HG03439 (cell line): Measurements from ENCODE around the gene PCP4L1.
"Not testable (repeated sequence)": the region's sequence is repeated elsewhere in the genome, so short reads cannot be mapped to it uniquely, and the experiment has no call there.

ENCODE experiments used
- ATAC-seq: cut with Tn5 transposase; IDR thresholded peaks from one replicate; pipeline ENCODE4 v1.9.1; 2021; ENCODE audit warnings: mild to moderate bottlenecking, moderate library complexity; ENCODE audit not compliant: unreplicated experiment

PCP4L1 gene

DNA sequence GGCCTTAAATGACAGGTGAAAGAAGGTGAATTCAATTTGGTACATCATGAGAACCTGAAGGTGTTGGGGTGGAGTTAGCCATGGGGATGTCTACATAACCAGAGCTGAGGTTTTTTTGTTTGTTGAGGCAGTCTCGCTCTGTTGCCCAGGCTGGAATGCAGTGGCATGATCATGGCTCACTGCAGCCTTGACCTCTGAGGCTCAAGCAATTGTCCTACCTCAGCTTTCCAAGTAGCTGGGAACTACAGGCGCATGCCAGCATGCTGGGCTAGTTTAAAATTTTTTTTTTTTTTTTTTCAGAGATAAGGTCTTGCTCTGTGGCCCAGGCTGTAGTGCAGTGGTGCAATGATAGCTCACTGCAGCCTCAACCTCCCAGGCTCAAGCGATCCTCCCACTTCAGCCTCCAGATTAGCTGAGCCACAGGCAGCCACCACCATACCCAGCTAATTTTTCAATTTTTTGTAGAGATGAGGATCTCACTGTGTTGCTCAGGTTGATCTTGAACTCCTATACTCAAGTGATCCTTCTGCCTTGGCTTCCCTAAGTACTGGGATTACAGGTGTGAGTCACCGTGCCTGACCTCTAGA, 53.1 kb downstream of the PCP4L1 start:
- ATAC-seq: no peak

DNA sequence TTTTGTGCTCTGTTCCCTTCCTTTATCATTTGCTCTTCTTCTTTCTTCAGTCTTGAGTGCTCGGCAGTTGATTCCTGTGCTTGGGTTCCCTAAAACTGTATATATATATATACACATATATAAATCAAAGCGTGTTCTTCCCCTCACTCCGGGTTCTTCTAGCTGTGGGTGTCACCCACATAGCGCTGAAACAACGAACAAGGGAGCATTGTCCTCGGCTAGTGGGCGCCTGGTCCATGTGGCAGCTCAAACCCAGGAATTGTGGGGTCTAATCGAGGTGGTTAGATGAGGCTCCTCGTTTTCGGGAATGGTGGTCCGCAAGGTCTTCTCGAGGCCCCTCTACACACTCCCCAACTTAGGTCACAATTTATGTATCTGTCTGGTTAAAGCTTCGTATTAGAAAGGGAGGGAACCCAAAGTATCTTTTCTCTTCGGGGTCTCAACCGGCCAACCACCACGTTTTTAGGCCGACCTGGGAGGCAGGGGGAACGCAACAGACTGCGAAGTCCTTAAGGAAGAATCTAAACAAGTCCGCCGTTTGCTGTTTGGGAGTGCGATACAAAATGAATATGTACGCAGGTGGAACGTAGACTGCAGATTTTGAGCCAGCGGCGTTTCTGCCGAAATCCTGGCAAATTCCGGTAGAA, 55.1 kb downstream of the PCP4L1 start:
- no peak for ATAC-seq

DNA sequence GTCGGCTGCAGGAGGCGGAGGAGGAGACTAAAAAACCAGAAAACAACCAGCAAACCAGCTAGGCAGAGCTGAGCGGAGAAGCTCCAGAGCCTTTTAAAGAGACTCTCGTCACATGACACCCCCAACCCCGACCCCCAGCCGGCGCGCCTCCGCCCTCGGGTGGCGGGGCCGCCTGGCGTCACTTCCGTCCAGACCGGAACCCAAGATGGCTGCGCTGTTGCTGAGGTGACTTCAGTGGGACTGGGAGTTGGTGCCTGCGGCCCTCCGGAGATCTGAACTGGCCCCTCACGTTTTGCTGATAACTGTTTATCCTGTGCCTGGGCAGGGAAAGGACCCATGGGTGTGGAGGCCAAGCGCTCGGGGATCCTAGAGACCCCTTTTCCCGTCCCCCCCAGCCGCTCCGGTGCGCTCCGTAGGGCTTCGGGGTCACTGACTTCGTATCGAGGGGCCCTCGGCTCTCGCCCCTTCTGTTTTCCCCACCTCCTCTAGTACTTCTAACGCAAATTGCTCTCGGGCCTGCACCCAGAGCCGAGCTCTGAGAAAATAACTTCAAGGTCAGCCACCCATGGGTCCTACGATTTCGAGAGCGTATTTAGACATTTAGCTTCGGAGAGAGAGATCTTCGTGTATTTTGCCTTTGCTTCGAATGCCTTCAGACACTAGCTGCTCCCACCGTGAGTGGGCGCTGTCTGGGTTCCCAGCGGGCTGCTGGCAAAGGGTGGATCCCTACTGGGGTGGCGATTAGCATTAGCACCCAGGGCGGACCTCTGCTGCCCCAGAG, 55.8 kb downstream of the PCP4L1 start, which contains the start of gene SDHC:
Gene SDHC, plus strand, starts transcription at position 181 of the 781 bp plus-strand sequence. Its CDS starts 25 bp downstream, at position 206.
- peak; percentile 93 for ATAC-seq

GRCh38 chr1:161315841-161316674, 57.5 kb downstream of the PCP4L1 start:
- ATAC-seq: not testable (repeated sequence)

DNA sequence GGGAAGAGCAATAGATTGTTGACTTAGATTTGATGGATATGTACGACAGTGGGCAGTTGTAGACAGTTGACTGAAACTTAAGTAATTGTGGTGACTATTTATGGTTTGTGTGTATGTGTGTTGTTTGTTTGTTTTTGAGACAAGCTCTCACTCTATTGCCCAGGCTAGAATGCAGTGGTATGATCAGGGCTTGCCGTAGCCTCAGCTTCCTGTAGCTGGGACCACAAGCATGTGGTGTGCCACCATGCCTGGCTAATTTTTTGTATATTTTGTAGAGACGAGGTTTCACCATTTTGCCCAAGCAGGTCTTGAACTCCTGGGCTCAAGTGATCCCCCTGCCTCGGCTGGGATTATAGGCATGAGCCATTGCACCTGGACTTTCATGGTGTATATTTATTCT, 65.5 kb downstream of the PCP4L1 start:
- no peak for ATAC-seq

DNA sequence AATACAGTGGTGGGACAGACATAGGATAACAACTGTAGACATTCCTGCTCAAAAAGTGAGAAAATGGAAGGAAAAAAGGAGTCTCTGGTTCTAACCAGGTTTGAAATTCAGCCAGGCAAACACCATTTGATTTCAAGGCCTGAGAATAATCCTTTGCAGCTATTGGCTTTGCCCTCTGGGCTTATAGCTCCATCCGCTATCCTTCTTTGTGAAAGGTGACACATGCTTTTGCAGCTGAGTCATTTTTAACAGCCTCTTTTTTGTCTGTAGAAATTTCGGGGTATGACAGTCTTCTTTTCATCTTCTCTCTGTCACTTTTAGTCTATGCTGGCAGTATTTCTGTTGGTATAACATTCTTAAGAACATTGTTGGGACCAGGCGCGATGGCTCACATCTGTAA, 71.8 kb downstream of the PCP4L1 start:
- ATAC-seq: no peak

GRCh38 chr1:161333166-161333565, 74.6 kb downstream of the PCP4L1 start:
- no peak for ATAC-seq
